HG03025 (cell line): ENCODE measurements around the gene ORC2.

Experiments
- ATAC-seq: cut with Tn5 transposase; IDR thresholded peaks from one replicate; pipeline ENCODE4 v1.9.1; 2021; ENCODE audit warnings: mild to moderate bottlenecking, moderate library complexity; ENCODE audit not compliant: unreplicated experiment, low FRiP score

The ORC2 gene

GRCh38 chr2:200862532-200863000 lies 100.9 kb downstream of the ORC2 start:
- ATAC-seq, result no peak

GRCh38 chr2:200861617-200862155 lies 101.8 kb downstream of the ORC2 start:
- ATAC-seq, result no peak

- no peak for ATAC-seq
Observed at GRCh38 chr2:200860092-200860795, 103.2 kb downstream of the ORC2 start.
